Activated CD8-positive, alpha-beta T cell treated with anti-CD3 and anti-CD28 coated beads, Interleukin-2, amount 10 ng/mL, durations not matched to agents 7 days and 5 days (primary cell): Measurements from ENCODE around the gene PORCN. TPM values are rescaled to one million over a fixed set of nuclear protein-coding genes. Genes with fewer than 3 reads are reported as not detected.
A peak's percentile ranks its signal among the peaks of the same experiment; 100 is the strongest.
"Not testable (repeated sequence)": the region's sequence is repeated elsewhere in the genome, so short reads cannot be mapped to it uniquely, and the experiment has no call there.

ENCODE experiments used
- ATAC-seq: fragments of 150-1000 bp; cut with Tn5 transposase; one replicate; pipeline ENCODE4 v1.10.0; 2021; ENCODE audit warnings: moderate library complexity
- CTCF ChIA-PET: fragments of 350-600 bp; sonication (Branson Sonifier 250); formaldehyde crosslinking; loops from one replicate; lab custom pipeline; 2021; ENCODE audit warnings: antibody characterized with exemption; lab: Charles Lee
- POLR2A ChIA-PET: fragments of 350-600 bp; sonication (Branson Sonifier 250); formaldehyde crosslinking; loops from one replicate; lab custom pipeline; 2021; ENCODE audit warnings: antibody characterized with exemption; lab: Charles Lee
- DNase-seq: peaks from one replicate; pipeline ENCODE4 v3.0.0-alpha.2; 2020
- H3K27ac Mint-ChIP-seq: one replicate; pipeline ENCODE4 v1.8.0; 2021; ENCODE audit warnings: mild to moderate bottlenecking, mixed read lengths
- H3K27me3 Mint-ChIP-seq: one replicate; pipeline ENCODE4 v1.8.0; 2021; ENCODE audit warnings: low read depth, mixed read lengths
- H3K36me3 Mint-ChIP-seq: one replicate; pipeline ENCODE4 v1.8.0; 2021; ENCODE audit warnings: low read depth, mixed read lengths
- H3K4me1 Mint-ChIP-seq: one replicate; pipeline ENCODE4 v1.8.0; 2021; ENCODE audit warnings: low read depth, mixed read lengths
- H3K4me3 Mint-ChIP-seq: one replicate; pipeline ENCODE4 v1.8.0; 2021; ENCODE audit warnings: mild to moderate bottlenecking, mixed read lengths
- H3K9me3 Mint-ChIP-seq: one replicate; pipeline ENCODE4 v1.8.0; 2022; ENCODE audit warnings: mixed read lengths; ENCODE audit not compliant: insufficient read depth
- total RNA-seq, 2 experiments: library from RNA; stranded (reverse); gene quantifications; one replicate each; pipeline ENCODE4 v1.2.3, GENCODE V29; 2021

Gene PORCN
- total RNA-seq, 2 experiments from 2014 or later: 19.4 to 22.7 TPM

- Mint-ChIP-seq H3K4me3 (peak overlapping the region; percentile 89), H3K27me3 (no peaks in the 10 kb centered on the region), H3K4me1 (peaks cover 44% of the 10 kb centered on the region), H3K27ac (peak overlapping the region; percentile 80), H3K9me3 (no peaks in the 10 kb centered on the region), H3K36me3 (peaks cover 53% of the 10 kb centered on the region)
- ATAC-seq: no peak
- DNase-seq: no peak
- CTCF ChIA-PET: no interaction called here
- POLR2A ChIA-PET: no interaction called here
Measured at GRCh38 chrX:48523682-48524081, 14.9 kb downstream of the PORCN start.

GRCh38 chrX:48525853-48526252 is 17.1 kb downstream of the PORCN start:
- POLR2A ChIA-PET, CTCF ChIA-PET, DNase-seq, H3K9me3 Mint-ChIP-seq, H3K27ac Mint-ChIP-seq, H3K27me3 Mint-ChIP-seq, ATAC-seq: not testable (repeated sequence)
- Mint-ChIP-seq H3K4me1 (peaks cover 35% of the 10 kb centered on the region), H3K4me3 (peak overlapping the region; percentile 12), H3K36me3 (peaks cover 49% of the 10 kb centered on the region)

- DNase-seq (no peak), ATAC-seq (no peak)
- Mint-ChIP-seq H3K27ac (no peak overlapping the region), H3K27me3 (no peaks in the 10 kb centered on the region), H3K9me3 (no peaks in the 10 kb centered on the region), H3K4me1 (peaks cover 47% of the 10 kb centered on the region), H3K4me3 (no peak overlapping the region), H3K36me3 (peaks cover 30% of the 10 kb centered on the region)
- ChIA-PET CTCF (no interaction called here), POLR2A (interaction anchor here (0.6 to 1.0 kb wide), 2 partner anchors 9 to 33 kb away, joined by 3 read pairs; partner anchors contain the start of gene TBC1D25)
Measured at GRCh38 chrX:48530736-48531135, 21.9 kb downstream of the PORCN start.

GRCh38 chrX:48531358-48531959 is 22.7 kb downstream of the PORCN start:
- peak; percentile 55 for ATAC-seq
- H3K9me3 Mint-ChIP-seq: no peaks in the 10 kb centered on the region

GRCh38 chrX:48532161-48532560 is 23.4 kb downstream of the PORCN start:
- POLR2A ChIA-PET: interaction anchor here (0.6 kb wide), 1 partner anchor 547 kb away, joined by 3 read pairs; the partner anchor contains the start of gene WDR45
- Mint-ChIP-seq H3K4me1 (peaks cover 36% of the 10 kb centered on the region), H3K9me3 (no peaks in the 10 kb centered on the region), H3K36me3 (peaks cover 20% of the 10 kb centered on the region), H3K27ac (peak overlapping the region; percentile 76), H3K27me3 (no peaks in the 10 kb centered on the region), H3K4me3 (no peak overlapping the region)
- CTCF ChIA-PET: no interaction called here
- DNase-seq (no peak), ATAC-seq (no peak)

More at GRCh38 chrX:48531358-48531959, 22.7 kb downstream of the PORCN start:
- DNase-seq: no peak
- POLR2A ChIA-PET: interaction anchor here (0.6 to 1.0 kb wide), 2 partner anchors 8 to 548 kb away, joined by 3 read pairs; partner anchors contain the start of genes TBC1D25 and WDR45
- H3K27me3 Mint-ChIP-seq: no peaks in the 10 kb centered on the region
- H3K27ac Mint-ChIP-seq: peak overlapping the region; percentile 76
- CTCF ChIA-PET: interaction anchor here (1.0 kb wide), 1 partner anchor 9 kb away, joined by 3 read pairs; no protein-coding TSS in a partner anchor
- H3K36me3 Mint-ChIP-seq: peaks cover 25% of the 10 kb centered on the region
- peaks cover 43% of the 10 kb centered on the region for H3K4me1 Mint-ChIP-seq
- no peak overlapping the region for H3K4me3 Mint-ChIP-seq

- H3K4me3 Mint-ChIP-seq: no peak overlapping the region
Measured at GRCh38 chrX:48533165-48533564, 24.4 kb downstream of the PORCN start.

GRCh38 chrX:48538641-48539344 is 30.0 kb downstream of the PORCN start:
- peaks cover 32% of the 10 kb centered on the region for H3K4me1 Mint-ChIP-seq
- H3K9me3 Mint-ChIP-seq: no peaks in the 10 kb centered on the region
- ATAC-seq: peak; percentile 5
- ChIA-PET CTCF (interaction anchor here (0.6 to 3.1 kb wide), 7 partner anchors 11 to 456 kb away, joined by 3 to 21 read pairs (median 8); partner anchors contain the start of genes EBP, FTSJ1, RBM3 and SLC38A5), POLR2A (interaction anchor here (1.8 to 4.3 kb wide), 3 partner anchors 11 to 36 kb away, joined by 7 to 21 read pairs (median 20); partner anchors contain the start of genes EBP and RBM3)
- no peak for DNase-seq
- peak overlapping the region; percentile 99 for H3K27ac Mint-ChIP-seq
- H3K27me3 Mint-ChIP-seq: no peaks in the 10 kb centered on the region
- H3K36me3 Mint-ChIP-seq: peaks cover 19% of the 10 kb centered on the region
- H3K4me3 Mint-ChIP-seq: peak overlapping the region; percentile 87

More at GRCh38 chrX:48533165-48533564, 24.4 kb downstream of the PORCN start:
- H3K27me3 Mint-ChIP-seq: no peaks in the 10 kb centered on the region
- ChIA-PET CTCF (no interaction called here), POLR2A (interaction anchor here (0.6 kb wide), 2 partner anchors 17 to 64 kb away, joined by 3 to 4 read pairs; no protein-coding TSS in a partner anchor)
- ATAC-seq (no peak), DNase-seq (no peak)
- no peak overlapping the region for H3K27ac Mint-ChIP-seq
- H3K4me1 Mint-ChIP-seq: peaks cover 36% of the 10 kb centered on the region
- peaks cover 17% of the 10 kb centered on the region for H3K36me3 Mint-ChIP-seq
- no peaks in the 10 kb centered on the region for H3K9me3 Mint-ChIP-seq

- ATAC-seq (peak; percentile 83), DNase-seq (peak; percentile 98)
- Mint-ChIP-seq H3K27ac (peak within 1 kb of the TSS; percentile 99), H3K27me3 (no peaks in the 10 kb centered on the region), H3K4me3 (peak within 1 kb of the TSS; percentile 87), H3K9me3 (no peaks in the 10 kb centered on the region), H3K36me3 (peaks cover 22% of the 10 kb centered on the region), H3K4me1 (peaks cover 29% of the 10 kb centered on the region)
- ChIA-PET POLR2A (interaction anchor here (0.9 to 4.3 kb wide), 6 partner anchors 9 to 66 kb away, joined by 3 to 21 read pairs (median 7); partner anchors contain the start of genes EBP and RBM3), CTCF (interaction anchor here (0.6 to 3.1 kb wide), 9 partner anchors 8 to 456 kb away, joined by 3 to 21 read pairs (median 4); partner anchors contain the start of genes EBP, FTSJ1, RBM3 and SLC38A5)
Measured at GRCh38 chrX:48539345-48540027, 30.7 kb downstream of the PORCN start, which contains the start of gene TBC1D25. Gene TBC1D25 (plus strand): TSS chrX:48539714. CDS start chrX:48539798, 84 bp downstream.

- H3K4me3 Mint-ChIP-seq: peak overlapping the region; percentile 87
- CTCF ChIA-PET: interaction anchor here (1.0 to 3.1 kb wide), 8 partner anchors 9 to 457 kb away, joined by 3 to 21 read pairs (median 6); partner anchors contain the start of genes EBP, FTSJ1, RBM3 and SLC38A5
- H3K9me3 Mint-ChIP-seq: no peaks in the 10 kb centered on the region
- peak; percentile 54 for ATAC-seq
- peak overlapping the region; percentile 99 for H3K27ac Mint-ChIP-seq
- H3K27me3 Mint-ChIP-seq: no peaks in the 10 kb centered on the region
- POLR2A ChIA-PET: interaction anchor here (0.9 to 4.3 kb wide), 6 partner anchors 9 to 67 kb away, joined by 3 to 21 read pairs (median 7); partner anchors contain the start of genes EBP and RBM3
- H3K4me1 Mint-ChIP-seq: peaks cover 26% of the 10 kb centered on the region
- peaks cover 22% of the 10 kb centered on the region for H3K36me3 Mint-ChIP-seq
- DNase-seq: peak; percentile 67
Measured at GRCh38 chrX:48540028-48540375, 31.2 kb downstream of the PORCN start.

- ATAC-seq: no peak
Measured at GRCh38 chrX:48540480-48540879, 31.7 kb downstream of the PORCN start.

More at GRCh38 chrX:48540480-48540879, 31.7 kb downstream of the PORCN start:
- peak overlapping the region; percentile 99 for H3K27ac Mint-ChIP-seq
- H3K4me3 Mint-ChIP-seq: peak overlapping the region; percentile 87
- no peaks in the 10 kb centered on the region for H3K9me3 Mint-ChIP-seq
- no peaks in the 10 kb centered on the region for H3K27me3 Mint-ChIP-seq
- ChIA-PET POLR2A (interaction anchor here (1.1 to 4.3 kb wide), 5 partner anchors 10 to 67 kb away, joined by 3 to 21 read pairs (median 7); partner anchors contain the start of genes EBP and RBM3), CTCF (interaction anchor here (1.3 to 3.1 kb wide), 6 partner anchors 9 to 457 kb away, joined by 3 to 21 read pairs (median 10); partner anchors contain the start of genes EBP, FTSJ1, RBM3 and SLC38A5)
- DNase-seq: no peak
- H3K36me3 Mint-ChIP-seq: peaks cover 23% of the 10 kb centered on the region
- H3K4me1 Mint-ChIP-seq: peaks cover 25% of the 10 kb centered on the region
